ENCODE data around the gene NLK.
"Not testable (repeated sequence)": the region's sequence is repeated elsewhere in the genome, so short reads cannot be mapped to it uniquely, and the experiment has no call there.

The NLK gene

GRCh38 chr17:28236033-28236653, 193.7 kb downstream of the NLK start:
- not testable (repeated sequence) for DNase-seq

DNA sequence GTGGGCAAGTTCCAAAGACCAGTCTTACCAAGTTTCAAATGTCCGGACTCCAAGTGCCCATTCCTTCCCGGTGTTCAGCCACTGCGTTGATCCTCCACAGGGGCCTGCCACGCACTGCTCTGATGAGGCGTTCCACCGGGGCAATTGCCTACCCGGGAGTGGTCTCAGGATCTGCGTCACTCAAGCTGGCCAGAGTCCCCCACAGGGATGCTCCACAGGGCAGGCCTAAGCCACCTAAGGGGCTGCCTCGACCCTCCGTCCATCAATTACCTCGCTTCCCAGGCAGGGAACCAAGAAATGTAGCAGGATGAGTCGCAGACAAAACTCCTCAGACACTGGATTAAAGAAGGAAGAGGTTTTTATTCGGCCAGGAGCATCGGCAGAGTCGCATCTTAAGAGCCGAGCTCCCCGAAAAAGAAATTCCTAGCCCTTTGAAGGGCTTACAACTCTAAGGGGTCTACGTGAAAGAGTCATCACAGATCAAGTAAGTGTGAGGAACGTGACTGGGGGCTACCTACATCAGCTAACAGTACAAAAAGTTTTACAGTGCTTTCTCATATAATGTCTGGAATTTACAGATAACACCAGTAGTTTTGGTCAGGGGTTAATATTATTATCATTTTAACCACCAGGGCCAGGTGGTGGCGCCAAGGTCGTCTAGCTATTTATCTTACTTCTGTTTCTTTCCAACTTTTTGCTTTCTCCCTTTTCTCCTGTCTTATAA, 196.2 kb downstream of the NLK start:
- not testable (repeated sequence) for DNase-seq

DNA sequence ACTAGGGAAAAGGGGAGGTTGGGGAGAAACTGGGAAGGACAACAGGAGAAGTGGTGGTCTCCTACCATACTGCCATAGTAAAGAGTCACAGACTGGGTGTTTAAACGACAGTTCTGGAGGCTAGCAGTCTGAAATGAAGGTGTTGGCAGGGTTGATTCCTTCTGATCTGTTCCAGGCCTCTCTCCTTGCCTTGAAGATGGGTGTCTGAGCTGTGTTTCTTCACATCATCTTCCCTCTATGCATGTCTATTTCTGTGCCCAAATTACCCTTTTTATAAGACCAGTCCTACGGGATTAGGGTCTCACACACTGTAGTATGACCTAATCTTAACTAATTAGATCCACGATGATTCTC, 196.8 kb downstream of the NLK start:
- no peak for DNase-seq

- DNase-seq: no peak
Observed at GRCh38 chr17:28240688-28241340, 198.3 kb downstream of the NLK start.

DNA sequence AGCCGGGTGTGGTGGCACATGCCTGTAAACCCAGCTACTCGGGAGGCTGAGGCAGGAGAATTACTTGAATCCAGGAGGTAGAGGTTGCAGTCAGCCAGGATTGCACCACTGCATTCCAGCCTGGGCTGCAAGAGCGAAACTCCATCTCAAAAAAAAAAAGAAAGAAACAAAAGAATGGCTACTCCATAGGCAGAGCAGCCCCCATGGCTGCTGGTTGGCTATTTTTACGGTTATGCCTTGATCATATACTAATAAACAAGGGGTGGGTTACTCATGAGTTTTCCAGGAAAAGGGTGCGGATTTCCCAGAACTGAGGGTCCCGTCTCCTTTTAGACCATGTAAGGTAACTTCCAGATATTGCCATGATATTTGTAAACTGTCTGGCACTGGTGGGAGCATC, 200.3 kb downstream of the NLK start:
- no peak for DNase-seq

- not testable (repeated sequence) for DNase-seq
Observed at GRCh38 chr17:28243268-28243667, 200.8 kb downstream of the NLK start.

DNA sequence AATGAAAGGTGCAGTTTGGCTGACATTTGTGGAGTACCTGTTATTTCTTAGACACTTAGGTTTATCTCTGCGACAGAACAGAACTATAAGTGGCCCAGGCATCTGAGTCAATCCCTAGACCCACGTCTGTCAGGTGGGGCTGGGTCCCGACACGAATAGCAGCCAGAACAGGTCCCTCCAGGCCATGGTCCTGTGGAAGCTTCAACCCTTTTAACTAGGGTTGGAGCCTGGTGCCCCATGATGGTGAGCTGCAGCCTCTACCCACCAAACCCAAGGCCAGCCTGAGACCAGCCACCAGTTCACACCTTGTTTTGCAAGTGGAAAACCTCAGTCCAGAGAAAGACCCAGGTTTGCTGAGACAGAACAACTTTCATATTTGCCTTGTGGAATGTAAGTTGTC, 202.0 kb downstream of the NLK start:
- DNase-seq: no peak
